Measurements from ENCODE around the gene IL11RA. TPM values are rescaled to one million over a fixed set of nuclear protein-coding genes. Genes with fewer than 3 reads are reported as not detected.

IL11RA gene
- total and polyA plus RNA-seq, 2 experiments from 2014 or later, result 44.1 to 52.3 TPM

DNA sequence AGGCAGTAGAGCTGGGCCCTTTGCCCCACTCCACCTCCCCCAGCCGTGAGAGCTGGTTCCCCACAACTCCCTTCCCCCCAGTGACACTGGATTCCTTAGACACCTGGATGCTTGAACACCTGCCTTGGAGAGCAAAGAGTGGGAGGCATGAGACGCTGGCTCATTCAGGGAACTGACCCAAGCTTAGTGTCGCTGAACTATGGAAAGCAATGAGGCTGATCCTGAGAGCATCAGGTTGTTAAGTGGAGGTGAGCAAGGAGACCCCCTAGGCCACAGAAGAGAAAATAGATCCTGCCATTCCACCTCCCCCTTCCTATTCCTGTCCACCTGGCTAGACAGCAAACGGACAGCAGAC lies 37.1 kb downstream of the IL11RA start:
- Histone ChIP-seq H3K9ac (no peak overlapping the region), H3K36me3 (ENCODE audit: low read depth) (no peaks in the 10 kb centered on the region), H3K4me1 (ENCODE audit: insufficient read depth) (peaks cover 17% of the 10 kb centered on the region), H3K4me2 (ENCODE audit: unreplicated experiment) (no peak overlapping the region), H3K27ac (no peak overlapping the region), H3K4me3 (no peak overlapping the region), H3F3A (ENCODE audit: insufficient read depth) (peaks cover 12% of the 10 kb centered on the region; the same call in 1 of the 2 replicates), H3K27me3 (replicated peaks; ENCODE audit: insufficient read depth) (no peaks in the 10 kb centered on the region), H2AFZ (no peak overlapping the region), H4K20me1 (ENCODE audit: insufficient read depth) (no peaks in the 10 kb centered on the region), H3K9me2 (ENCODE audit: insufficient read depth) (no peaks in the 10 kb centered on the region), H3K79me2 (ENCODE audit: insufficient read depth) (no peaks in the 10 kb centered on the region), H3K9me3 (ENCODE audit: low read depth) (no peaks in the 10 kb centered on the region)
- no peak for DNase-seq
- 85 to 90% methylated on average over 4 of the region's 4 CpGs for WGBS, 2 experiments (ENCODE audit: low coverage in 1 of 2, low lambda C conversion rate in 2 of 2, missing lambda C conversion rate in 2 of 2)
- in situ Hi-C loops (cut with MboI), result no loop called here
- TF ChIP-seq EZH2phosphoT487 (IDR thresholded peaks at IDR 0.05; ENCODE audit: insufficient read depth, low read depth) (no peak), EZH2 (IDR thresholded peaks at IDR 0.05; ENCODE audit: insufficient read depth, poor library complexity, severe bottlenecking) (no peak)

DNA sequence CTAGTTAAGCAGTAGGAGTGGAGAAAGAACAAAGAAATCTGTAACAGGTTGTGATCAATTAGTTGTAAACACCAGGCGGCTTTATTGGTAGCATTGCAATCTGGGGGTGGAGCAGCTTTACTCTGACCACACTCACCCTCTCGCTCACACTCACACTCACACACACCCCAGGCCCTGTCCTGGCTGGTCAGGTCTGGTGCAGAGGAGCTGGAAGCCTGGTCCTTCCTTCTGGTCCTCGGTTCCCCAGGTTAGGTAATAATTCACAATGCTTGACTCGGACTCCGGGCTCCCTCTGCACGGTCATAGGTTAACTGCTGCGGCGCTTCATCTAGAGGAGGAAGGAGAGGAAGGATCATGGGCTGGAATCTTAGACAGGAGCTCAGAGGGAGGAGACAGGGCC lies 37.5 kb downstream of the IL11RA start:
- Histone ChIP-seq H2AFZ (no peak overlapping the region), H3F3A (ENCODE audit: insufficient read depth) (peaks cover 12% of the 10 kb centered on the region; the same call in 1 of the 2 replicates), H3K9ac (no peak overlapping the region), H3K4me1 (ENCODE audit: insufficient read depth) (peaks cover 17% of the 10 kb centered on the region), H3K4me3 (no peak overlapping the region), H3K27me3 (replicated peaks; ENCODE audit: insufficient read depth) (no peaks in the 10 kb centered on the region), H3K4me2 (ENCODE audit: unreplicated experiment) (no peak overlapping the region), H3K9me3 (ENCODE audit: low read depth) (no peaks in the 10 kb centered on the region), H3K79me2 (ENCODE audit: insufficient read depth) (no peaks in the 10 kb centered on the region), H3K9me2 (ENCODE audit: insufficient read depth) (no peaks in the 10 kb centered on the region), H4K20me1 (ENCODE audit: insufficient read depth) (no peaks in the 10 kb centered on the region), H3K36me3 (ENCODE audit: low read depth) (no peaks in the 10 kb centered on the region), H3K27ac (no peak overlapping the region)
- in situ Hi-C loops (cut with MboI), result no loop called here
- no peak for DNase-seq
- TF ChIP-seq EZH2 (IDR thresholded peaks at IDR 0.05; ENCODE audit: insufficient read depth, poor library complexity, severe bottlenecking) (no peak), EZH2phosphoT487 (IDR thresholded peaks at IDR 0.05; ENCODE audit: insufficient read depth, low read depth) (no peak)
- WGBS, 2 experiments (ENCODE audit: low coverage in 1 of 2, low lambda C conversion rate in 2 of 2, missing lambda C conversion rate in 2 of 2), result 95 to 97% methylated on average over 8 of the region's 8 CpGs

GRCh38 chr9:34690983-34691935 lies 39.3 kb downstream of the IL11RA start, which contains the start of gene CCL19:
CCL19 (minus strand) TSS chr9:34691276; CDS start chr9:34691139, 137 bp downstream.
- H3F3A ChIP-seq (ENCODE audit: insufficient read depth), result no peaks in the 10 kb centered on the region
- no peaks in the 10 kb centered on the region for H3K36me3 ChIP-seq (ENCODE audit: low read depth)
- H3K79me2 ChIP-seq (ENCODE audit: insufficient read depth), result no peaks in the 10 kb centered on the region
- no peaks in the 10 kb centered on the region for H4K20me1 ChIP-seq (ENCODE audit: insufficient read depth)
- no peak within 1 kb of the TSS for H2AFZ ChIP-seq
- no peak within 1 kb of the TSS for H3K27ac ChIP-seq
- H3K27me3 ChIP-seq (replicated peaks; ENCODE audit: insufficient read depth), result no peaks in the 10 kb centered on the region
- peaks cover 7% of the 10 kb centered on the region for H3K4me1 ChIP-seq (ENCODE audit: insufficient read depth)
- 74 to 80% methylated on average over 5 to 6 of the region's 6 CpGs for WGBS, 2 experiments (ENCODE audit: low coverage in 1 of 2, low lambda C conversion rate in 2 of 2, missing lambda C conversion rate in 2 of 2)
- no peak within 1 kb of the TSS for H3K9ac ChIP-seq
- H3K4me3 ChIP-seq, result no peak within 1 kb of the TSS
- no peak for TF ChIP-seq EZH2phosphoT487 (IDR thresholded peaks at IDR 0.05; ENCODE audit: insufficient read depth, low read depth)
- no peak for TF ChIP-seq EZH2 (IDR thresholded peaks at IDR 0.05; ENCODE audit: insufficient read depth, poor library complexity, severe bottlenecking)
- in situ Hi-C loops (cut with MboI), result no loop called here
- DNase-seq, result no peak
- H3K9me2 ChIP-seq (ENCODE audit: insufficient read depth), result no peaks in the 10 kb centered on the region
- H3K9me3 ChIP-seq (ENCODE audit: low read depth), result no peaks in the 10 kb centered on the region
- H3K4me2 ChIP-seq (ENCODE audit: unreplicated experiment), result no peak within 1 kb of the TSS

DNA sequence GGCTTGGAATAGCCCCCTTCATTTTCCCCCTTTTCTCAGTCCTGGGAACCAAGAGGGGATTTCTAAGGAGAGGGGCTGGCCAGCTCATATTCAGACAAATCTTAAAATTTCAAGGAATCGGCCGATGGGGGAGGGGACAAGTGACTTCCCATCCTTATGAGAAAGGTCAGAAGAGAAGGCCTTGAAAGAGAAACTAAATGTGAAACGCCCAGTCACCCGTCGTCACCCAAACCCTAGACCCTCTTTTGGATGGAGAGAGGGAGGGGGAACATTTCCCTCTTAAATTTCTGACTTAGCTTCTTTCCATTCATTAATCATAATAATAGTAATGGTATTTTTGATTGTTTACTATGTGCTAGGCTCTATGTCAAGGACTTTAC lies 39.9 kb downstream of the IL11RA start:
- Histone ChIP-seq H3K4me1 (ENCODE audit: insufficient read depth) (0 out of 2 replicates have a peak, but pooled peaks cover under 1% of the 10 kb centered on the region), H3K27ac (no peak overlapping the region), H4K20me1 (ENCODE audit: insufficient read depth) (no peaks in the 10 kb centered on the region), H3K9me3 (ENCODE audit: low read depth) (no peaks in the 10 kb centered on the region), H3F3A (ENCODE audit: insufficient read depth) (no peaks in the 10 kb centered on the region), H3K79me2 (ENCODE audit: insufficient read depth) (no peaks in the 10 kb centered on the region), H3K27me3 (replicated peaks; ENCODE audit: insufficient read depth) (no peaks in the 10 kb centered on the region), H3K4me2 (ENCODE audit: unreplicated experiment) (no peak overlapping the region), H3K4me3 (no peak overlapping the region), H3K9ac (no peak overlapping the region), H3K36me3 (ENCODE audit: low read depth) (no peaks in the 10 kb centered on the region), H3K9me2 (ENCODE audit: insufficient read depth) (no peaks in the 10 kb centered on the region), H2AFZ (no peak overlapping the region)
- 90 to 93% methylated on average over 5 of the region's 5 CpGs for WGBS, 2 experiments (ENCODE audit: low coverage in 1 of 2, low lambda C conversion rate in 2 of 2, missing lambda C conversion rate in 2 of 2)
- no peak for DNase-seq
- in situ Hi-C loops (cut with MboI), result no loop called here
- no peak for TF ChIP-seq EZH2phosphoT487 (IDR thresholded peaks at IDR 0.05; ENCODE audit: insufficient read depth, low read depth)
- no peak for TF ChIP-seq EZH2 (IDR thresholded peaks at IDR 0.05; ENCODE audit: insufficient read depth, poor library complexity, severe bottlenecking)
